Activated CD4-positive, alpha-beta T cell treated with anti-CD3 and anti-CD28 coated beads for 36 hours (primary cell): ENCODE data around the gene CACNA2D2. TPM values are rescaled to one million over a fixed set of nuclear protein-coding genes. Genes with fewer than 3 reads are reported as not detected.

Source experiments
- ATAC-seq: fragments of 200-7000 bp; cut with Tn5 transposase; one replicate; pipeline ENCODE4 v1.10.0; 2021; ENCODE audit warnings: mild to moderate bottlenecking, moderate library complexity
- CTCF ChIA-PET: fragments of 350-600 bp; sonication (Branson Sonifier 250); formaldehyde crosslinking; loops from one replicate; lab custom pipeline; 2021; ENCODE audit warnings: antibody characterized with exemption; lab: Charles Lee
- POLR2A ChIA-PET: fragments of 350-600 bp; sonication (Branson Sonifier 250); formaldehyde crosslinking; loops from one replicate; lab custom pipeline; 2021; ENCODE audit warnings: antibody characterized with exemption, inconsistent platforms; lab: Charles Lee
- DNase-seq: peaks from one replicate; pipeline ENCODE4 v3.0.0-alpha.2; 2020
- H3K27ac Mint-ChIP-seq: one replicate; pipeline ENCODE4 v1.8.0; 2021; ENCODE audit warnings: mixed read lengths
- H3K27me3 Mint-ChIP-seq: one replicate; pipeline ENCODE4 v1.8.0; 2021; ENCODE audit warnings: mixed read lengths
- H3K36me3 Mint-ChIP-seq: one replicate; pipeline ENCODE4 v1.8.0; 2021; ENCODE audit warnings: low read depth, mixed read lengths
- H3K4me1 Mint-ChIP-seq: one replicate; pipeline ENCODE4 v1.8.0; 2021; ENCODE audit warnings: mixed read lengths
- H3K4me3 Mint-ChIP-seq: one replicate; pipeline ENCODE4 v1.8.0; 2021; ENCODE audit warnings: mild to moderate bottlenecking, moderate library complexity, mixed read lengths
- H3K9me3 Mint-ChIP-seq: one replicate; pipeline ENCODE4 v1.8.0; 2021; ENCODE audit warnings: low read depth, mixed read lengths
- intact Hi-C, 2 experiments: fragments of 100-400 bp; cut with DNase I in 1 of 2; cut with micrococcal nuclease in 1 of 2; formaldehyde crosslinking; loops; one replicate each; pipeline versions ENCODE4 v1.14.2 to v1.15.1; 2022 to 2024; cut with DNase I, micrococcal nuclease
- total RNA-seq, 2 experiments: library from RNA; stranded (reverse); gene quantifications; one replicate each; pipeline ENCODE4 v1.2.3, GENCODE V29; 2021

The CACNA2D2 gene
- total RNA-seq, 2 experiments from 2014 or later = 1.1 to 1.5 TPM

DNA sequence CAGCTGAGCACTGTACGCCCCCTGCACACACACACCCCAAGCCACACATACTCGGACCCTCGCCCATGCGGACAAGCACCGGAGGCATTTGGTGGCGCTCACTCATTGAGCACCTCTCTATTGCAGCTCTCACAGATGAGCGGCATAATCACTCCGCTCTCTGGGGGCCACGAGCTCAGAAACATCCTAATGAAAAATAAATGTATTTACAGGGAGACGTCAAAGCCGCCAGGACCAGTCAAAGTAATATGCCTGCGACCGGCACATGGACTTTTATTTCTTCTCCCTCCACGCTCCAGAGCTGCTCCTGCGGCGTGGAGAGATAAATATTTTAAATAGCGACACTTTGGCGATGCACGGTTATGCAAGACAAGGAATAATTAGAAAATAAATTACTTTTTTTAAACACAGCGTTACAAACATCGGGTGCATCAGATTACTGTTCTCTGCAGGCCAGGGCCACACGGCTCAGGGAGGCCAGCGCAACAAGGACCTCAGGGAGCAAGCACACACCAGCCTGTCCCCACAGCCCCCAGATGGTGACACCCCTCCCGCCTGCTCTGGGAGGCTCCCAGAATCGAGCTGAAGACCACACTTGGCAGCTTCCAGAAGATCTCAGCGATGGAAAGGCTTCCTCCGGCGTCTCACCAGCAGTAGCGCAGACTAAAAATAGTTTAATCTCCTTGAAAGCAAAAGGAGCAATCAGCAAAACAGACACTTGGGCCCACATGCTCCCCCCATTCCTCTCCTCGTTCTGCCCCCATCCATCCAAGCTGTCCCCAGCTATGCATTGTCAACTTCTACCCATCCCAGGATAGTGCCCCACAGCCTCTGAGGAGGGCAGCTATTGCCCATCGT is 48.0 kb downstream of the CACNA2D2 start:
- DNase-seq (no peak), ATAC-seq (no peak)
- H3K4me3 Mint-ChIP-seq = no peak overlapping the region
- H3K27ac Mint-ChIP-seq = no peak overlapping the region
- H3K27me3 Mint-ChIP-seq = no peaks in the 10 kb centered on the region
- ChIA-PET CTCF (interaction anchor here (0.6 to 0.7 kb wide), 2 partner anchors 88 to 716 kb away, joined by 3 read pairs; no protein-coding TSS in a partner anchor), POLR2A (no interaction called here)
- no peaks in the 10 kb centered on the region for H3K9me3 Mint-ChIP-seq
- intact Hi-C loops = no loop called here
- H3K4me1 Mint-ChIP-seq = peaks cover 5% of the 10 kb centered on the region
- no peaks in the 10 kb centered on the region for H3K36me3 Mint-ChIP-seq

DNA sequence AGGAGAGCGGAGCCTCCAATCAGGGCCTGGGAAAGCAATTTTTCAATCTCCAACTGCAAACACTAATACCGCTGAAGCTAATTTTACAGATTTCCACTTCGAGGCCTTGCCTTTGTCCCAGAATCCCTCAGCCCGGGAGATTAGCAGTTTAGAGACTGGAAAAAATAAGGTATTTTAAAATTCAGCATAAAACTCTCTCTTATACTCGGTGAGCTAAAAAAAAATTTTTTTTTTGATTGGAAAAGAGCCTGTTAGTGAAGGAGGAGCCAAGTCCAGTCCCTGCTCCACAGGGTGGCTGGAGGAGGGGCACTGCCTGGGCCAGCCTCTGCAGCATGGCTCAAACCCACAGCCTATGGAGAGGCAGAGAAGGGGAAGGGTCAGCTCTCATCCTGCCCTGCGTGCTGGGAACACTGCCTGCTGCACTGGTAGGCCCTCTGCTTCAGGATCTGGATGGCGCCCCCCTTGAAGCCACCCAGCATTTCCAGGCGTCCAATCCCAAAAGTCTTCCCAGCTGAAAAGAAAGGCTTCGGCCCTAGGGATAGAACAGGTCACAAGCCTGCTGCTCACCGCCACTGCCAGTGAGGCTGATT is 48.9 kb downstream of the CACNA2D2 start:
- ChIA-PET POLR2A (no interaction called here), CTCF (interaction anchor here (0.6 to 0.8 kb wide), 3 partner anchors 89 to 156 kb away, joined by 3 to 4 read pairs (median 3); partner anchors contain the start of gene NPRL2)
- Mint-ChIP-seq H3K27ac (no peak overlapping the region), H3K9me3 (no peaks in the 10 kb centered on the region), H3K4me1 (peaks cover 11% of the 10 kb centered on the region), H3K4me3 (no peak overlapping the region), H3K27me3 (no peaks in the 10 kb centered on the region), H3K36me3 (no peaks in the 10 kb centered on the region)
- ATAC-seq (no peak), DNase-seq (no peak)
- intact Hi-C loops = no loop called here

DNA sequence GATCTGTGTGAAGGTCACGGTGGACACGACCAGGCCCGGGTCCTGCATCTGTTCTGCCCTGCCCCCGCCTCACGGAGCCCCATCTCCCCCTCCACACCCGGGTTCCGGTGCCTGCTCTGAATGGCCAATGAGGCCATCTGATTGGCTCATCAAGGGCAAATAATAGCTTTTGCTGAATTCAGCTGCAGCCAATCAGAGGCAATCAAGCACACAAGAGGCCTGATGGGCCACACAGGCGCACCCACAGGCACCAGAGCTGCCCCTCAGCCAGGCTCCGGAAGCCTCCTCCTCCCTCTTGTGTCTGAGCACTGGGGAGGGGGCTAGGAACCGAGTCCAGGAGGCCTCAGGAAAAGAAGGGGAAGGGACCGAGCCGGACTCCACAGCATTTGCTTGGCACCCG is 49.5 kb downstream of the CACNA2D2 start:
- no peak for DNase-seq
- Mint-ChIP-seq H3K27ac (no peak overlapping the region), H3K9me3 (no peaks in the 10 kb centered on the region), H3K36me3 (no peaks in the 10 kb centered on the region), H3K27me3 (no peaks in the 10 kb centered on the region), H3K4me1 (peaks cover 14% of the 10 kb centered on the region), H3K4me3 (no peak overlapping the region)
- intact Hi-C loops = no loop called here
- ChIA-PET CTCF (interaction anchor here (0.6 to 0.8 kb wide), 2 partner anchors 104 to 156 kb away, joined by 3 to 4 read pairs; partner anchors contain the start of gene NPRL2), POLR2A (no interaction called here)
- ATAC-seq = no peak

DNA sequence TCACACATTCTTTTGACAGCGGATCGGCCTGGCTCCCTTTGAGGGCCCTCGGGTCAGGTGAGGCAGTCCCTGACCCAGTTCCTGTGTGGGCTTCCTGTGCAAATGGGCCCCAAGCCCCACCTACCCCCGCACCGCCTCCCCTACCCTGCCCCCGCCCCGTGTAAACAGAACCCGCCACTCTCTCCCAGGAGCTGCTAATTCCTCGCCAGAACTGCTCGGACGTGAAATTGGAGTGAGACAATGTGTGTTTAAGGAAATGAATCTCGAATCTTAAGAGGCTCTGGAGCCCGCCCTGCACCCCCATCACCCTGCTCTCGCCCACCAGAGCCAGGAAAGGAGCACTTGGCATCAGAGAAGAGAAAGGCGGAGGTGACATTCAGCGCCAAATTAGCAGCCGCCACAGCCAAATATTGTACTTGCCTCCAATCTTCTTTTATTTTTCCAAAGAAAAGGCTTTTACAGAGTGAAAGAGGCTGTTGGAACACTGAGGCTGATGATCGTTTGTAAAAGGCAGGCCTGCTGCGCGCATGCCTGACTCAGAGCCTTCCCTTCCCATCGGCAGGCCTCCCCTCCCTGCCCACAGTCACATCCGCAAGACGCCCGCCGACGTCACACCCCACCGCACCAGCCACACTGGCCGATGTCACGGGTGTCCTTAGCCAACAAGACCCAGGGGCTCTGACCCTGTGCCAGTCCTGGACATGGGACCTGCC is 53.1 kb downstream of the CACNA2D2 start:
- intact Hi-C loops = no loop called here
- peak; percentile 86 for DNase-seq
- peak; percentile 95 for ATAC-seq
- ChIA-PET CTCF (interaction anchor here (0.5 kb wide), 1 partner anchor 203 kb away, joined by 3 read pairs; no protein-coding TSS in a partner anchor), POLR2A (no interaction called here)
- peak overlapping the region; percentile 71 for H3K4me3 Mint-ChIP-seq
- H3K27ac Mint-ChIP-seq = peak overlapping the region; percentile 87
- no peaks in the 10 kb centered on the region for H3K27me3 Mint-ChIP-seq
- no peaks in the 10 kb centered on the region for H3K9me3 Mint-ChIP-seq
- peaks cover 14% of the 10 kb centered on the region for H3K4me1 Mint-ChIP-seq
- no peaks in the 10 kb centered on the region for H3K36me3 Mint-ChIP-seq

DNA sequence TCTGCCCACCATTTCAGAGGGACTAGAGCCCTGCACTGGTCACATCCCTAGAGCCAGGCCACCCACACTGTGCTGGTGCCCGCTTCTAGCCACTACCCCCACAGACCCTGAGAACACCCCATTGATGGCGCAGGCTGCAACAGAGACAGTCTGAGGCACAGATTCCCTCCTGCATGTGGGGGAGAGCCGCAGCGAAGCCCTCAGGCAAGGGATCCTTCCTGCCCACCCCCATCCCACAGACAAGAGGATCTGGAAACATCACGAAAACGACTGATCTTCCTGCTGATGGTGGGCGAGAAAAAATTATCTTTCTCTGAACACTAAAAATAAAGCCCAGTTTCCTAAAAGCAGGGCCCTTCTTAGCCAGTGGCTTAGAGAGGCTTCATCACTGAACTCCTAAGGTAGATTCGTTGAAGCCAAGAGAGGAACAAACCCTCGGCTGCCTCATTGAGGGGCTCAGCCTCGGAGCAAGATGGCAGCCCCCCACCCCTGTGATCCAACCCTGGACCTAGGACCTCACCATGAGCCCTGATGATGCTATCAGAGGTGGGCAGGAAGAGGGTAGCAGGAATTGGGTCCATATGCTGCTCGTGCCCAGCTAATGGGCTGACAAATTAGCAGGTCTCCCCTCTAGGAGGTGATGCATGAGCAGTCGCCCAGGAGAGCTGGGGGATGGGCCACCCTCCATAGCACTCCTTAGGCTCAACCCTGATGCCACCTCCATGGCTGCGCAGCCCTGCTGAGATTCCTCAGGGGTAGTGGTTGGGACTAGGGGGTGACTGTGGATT is 54.5 kb downstream of the CACNA2D2 start:
- ChIA-PET POLR2A (no interaction called here), CTCF (interaction anchor here (0.6 kb wide), 2 partner anchors 93 to 1221 kb away, joined by 3 to 4 read pairs; no protein-coding TSS in a partner anchor)
- Mint-ChIP-seq H3K36me3 (no peaks in the 10 kb centered on the region), H3K27ac (peak overlapping the region; percentile 12), H3K4me1 (peaks cover 14% of the 10 kb centered on the region), H3K9me3 (no peaks in the 10 kb centered on the region), H3K4me3 (no peak overlapping the region), H3K27me3 (no peaks in the 10 kb centered on the region)
- intact Hi-C loops = no loop called here
- ATAC-seq (no peak), DNase-seq (no peak)

DNA sequence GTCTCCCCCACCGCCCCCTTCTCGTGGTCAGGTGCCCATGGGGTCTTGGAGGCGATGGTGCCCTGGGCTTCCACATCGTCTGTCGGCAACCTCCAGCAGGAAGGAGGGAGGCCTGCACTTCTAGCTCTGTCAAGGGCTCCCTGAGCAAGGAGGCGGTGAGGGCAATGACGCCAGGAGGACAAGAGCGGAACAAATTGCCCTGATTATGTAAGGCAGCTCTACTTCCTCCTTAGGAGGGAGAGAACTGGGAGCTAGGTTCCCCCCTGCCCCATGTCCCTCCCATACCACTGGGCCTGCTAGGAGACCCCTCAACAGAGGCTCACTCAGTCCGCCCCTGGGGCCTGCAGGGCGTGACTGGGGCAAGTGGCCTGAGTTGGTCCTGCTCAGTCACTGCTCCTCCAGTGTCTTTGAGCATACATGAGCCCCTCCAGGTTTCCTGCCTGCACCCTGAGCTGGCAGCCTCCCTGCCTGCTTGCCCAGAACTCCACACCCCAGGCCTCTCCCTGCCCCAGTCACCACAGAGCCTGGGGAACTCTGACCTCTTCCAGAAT is 56.1 kb downstream of the CACNA2D2 start:
- H3K27me3 Mint-ChIP-seq = no peaks in the 10 kb centered on the region
- H3K36me3 Mint-ChIP-seq = no peaks in the 10 kb centered on the region
- H3K9me3 Mint-ChIP-seq = no peaks in the 10 kb centered on the region
- CTCF ChIA-PET = interaction anchor here (0.7 to 1.9 kb wide), 3 partner anchors 10 to 438 kb away, joined by 3 to 7 read pairs (median 3); no protein-coding TSS in a partner anchor
- H3K4me3 Mint-ChIP-seq = no peak overlapping the region
- intact Hi-C loops = no loop called here
- POLR2A ChIA-PET = no interaction called here
- H3K27ac Mint-ChIP-seq = no peak overlapping the region
- ATAC-seq (no peak), DNase-seq (no peak)
- peaks cover 14% of the 10 kb centered on the region for H3K4me1 Mint-ChIP-seq

DNA sequence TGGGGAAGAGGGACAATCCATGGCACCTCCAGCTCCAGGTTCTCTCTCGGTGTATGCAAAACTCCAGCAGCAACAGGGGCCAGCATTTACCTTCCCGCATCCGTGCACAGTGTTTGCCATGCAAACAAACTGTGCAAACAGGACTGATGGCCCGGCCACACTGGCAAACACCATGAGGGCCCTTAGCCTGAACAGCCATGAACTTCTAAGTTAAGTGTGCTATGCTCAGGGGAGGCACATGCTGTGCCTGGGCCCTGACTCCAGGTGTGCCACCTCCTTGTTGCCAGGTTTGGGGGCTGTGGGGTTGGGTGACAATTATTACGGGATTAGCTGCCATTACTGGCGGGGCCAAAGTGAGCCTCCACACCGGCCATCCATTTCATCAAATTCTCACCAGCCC is 57.5 kb downstream of the CACNA2D2 start:
- ATAC-seq (no peak), DNase-seq (no peak)
- CTCF ChIA-PET = interaction anchor here (0.7 to 1.9 kb wide), 3 partner anchors 9 to 1352 kb away, joined by 3 to 7 read pairs (median 3); no protein-coding TSS in a partner anchor
- Mint-ChIP-seq H3K27ac (no peak overlapping the region), H3K4me3 (no peak overlapping the region), H3K9me3 (no peaks in the 10 kb centered on the region), H3K36me3 (no peaks in the 10 kb centered on the region), H3K4me1 (peaks cover 14% of the 10 kb centered on the region), H3K27me3 (no peaks in the 10 kb centered on the region)
- POLR2A ChIA-PET = no interaction called here
- intact Hi-C loops = no loop called here

DNA sequence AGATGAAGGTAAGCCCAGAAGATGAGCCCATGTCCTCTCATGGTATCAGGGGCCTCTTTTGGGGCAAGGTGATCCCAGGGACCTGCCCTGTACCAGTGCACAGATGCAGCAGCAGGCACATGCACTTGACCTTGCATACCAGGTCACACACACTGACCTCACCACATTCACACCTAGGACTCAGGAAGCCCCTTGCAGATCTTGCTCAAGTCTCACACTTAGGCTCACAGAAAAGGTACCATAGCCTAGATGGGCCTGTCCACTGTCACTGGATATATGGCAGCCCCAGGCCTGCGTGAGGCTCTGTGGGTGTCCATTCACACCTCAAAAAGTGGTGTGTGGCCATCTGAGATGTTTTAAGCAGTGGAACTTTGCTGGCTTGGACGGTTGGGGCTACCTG is 58.7 kb downstream of the CACNA2D2 start:
- H3K9me3 Mint-ChIP-seq = no peaks in the 10 kb centered on the region
- no peak overlapping the region for H3K4me3 Mint-ChIP-seq
- H3K4me1 Mint-ChIP-seq = peaks cover 4% of the 10 kb centered on the region
- ATAC-seq = no peak
- no peak for DNase-seq
- CTCF ChIA-PET = no interaction called here
- H3K27me3 Mint-ChIP-seq = no peaks in the 10 kb centered on the region
- no peak overlapping the region for H3K27ac Mint-ChIP-seq
- intact Hi-C loops = no loop called here
- no peaks in the 10 kb centered on the region for H3K36me3 Mint-ChIP-seq
- POLR2A ChIA-PET = no interaction called here

DNA sequence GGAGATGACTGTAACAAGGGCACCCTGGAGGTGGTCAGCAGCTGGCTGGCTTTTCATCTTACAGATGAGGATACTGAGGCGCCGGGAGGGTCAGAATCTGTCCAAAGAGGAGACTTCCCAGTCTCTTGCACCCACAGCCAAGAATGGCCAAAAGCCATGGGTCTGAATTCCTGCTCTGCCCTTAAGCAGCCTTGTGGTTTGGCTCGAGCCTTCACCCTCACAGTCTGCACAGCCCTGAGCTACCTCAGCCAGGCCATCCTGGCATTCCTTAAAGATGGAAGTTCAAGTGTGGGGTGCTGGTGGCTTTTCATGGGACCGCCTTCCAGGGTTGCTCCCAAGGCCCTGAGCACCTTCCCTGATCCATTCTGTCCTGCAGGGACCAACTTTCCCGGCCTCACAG is 59.2 kb downstream of the CACNA2D2 start:
- H3K9me3 Mint-ChIP-seq = no peaks in the 10 kb centered on the region
- no peak for ATAC-seq
- no peaks in the 10 kb centered on the region for H3K27me3 Mint-ChIP-seq
- CTCF ChIA-PET = no interaction called here
- no peak overlapping the region for H3K4me3 Mint-ChIP-seq
- H3K27ac Mint-ChIP-seq = no peak overlapping the region
- DNase-seq = no peak
- no peaks in the 10 kb centered on the region for H3K36me3 Mint-ChIP-seq
- H3K4me1 Mint-ChIP-seq = peaks cover under 1% of the 10 kb centered on the region
- intact Hi-C loops = no loop called here
- POLR2A ChIA-PET = no interaction called here

DNA sequence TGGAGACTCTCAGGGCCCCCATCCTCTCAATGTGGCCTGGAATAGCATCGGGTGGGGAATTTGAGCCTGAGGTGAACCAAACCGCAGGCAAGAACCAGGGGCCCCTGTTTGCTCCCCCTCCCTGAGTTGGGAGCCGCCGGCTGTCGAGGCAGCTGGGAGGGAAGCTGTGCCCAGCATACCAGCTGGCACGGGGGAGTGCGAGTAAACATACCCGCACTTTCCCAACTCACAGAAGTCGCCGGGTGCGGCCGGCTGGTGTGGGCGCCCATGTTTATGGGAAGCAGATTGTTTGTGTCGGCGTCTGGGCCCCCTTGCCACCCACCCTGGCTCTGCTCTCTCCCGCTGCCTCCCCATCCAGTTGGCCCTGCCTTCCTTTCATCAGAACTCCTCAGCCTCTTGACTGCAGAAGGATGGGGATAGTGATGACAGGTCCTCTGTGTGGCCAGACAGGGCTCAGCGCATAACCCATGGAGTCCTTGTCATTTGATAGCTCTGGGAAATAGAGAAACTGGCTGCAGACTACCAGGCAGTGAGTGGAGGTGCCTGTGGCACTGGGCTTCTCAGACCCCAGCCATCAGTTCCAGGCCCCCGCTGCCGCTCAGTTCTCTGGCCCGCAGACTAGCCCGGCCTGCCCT is 60.4 kb downstream of the CACNA2D2 start:
- ATAC-seq (no peak), DNase-seq (no peak)
- ChIA-PET POLR2A (no interaction called here), CTCF (no interaction called here)
- Mint-ChIP-seq H3K27ac (no peak overlapping the region), H3K9me3 (no peaks in the 10 kb centered on the region), H3K36me3 (no peaks in the 10 kb centered on the region), H3K4me1 (no peaks in the 10 kb centered on the region), H3K27me3 (no peaks in the 10 kb centered on the region), H3K4me3 (no peak overlapping the region)
- intact Hi-C loops = no loop called here
